ENCODE data around the gene HDDC3. TPM values are rescaled to one million over a fixed set of nuclear protein-coding genes. Genes with fewer than 3 reads are reported as not detected.

HDDC3 gene
- total and polyA plus RNA-seq, 9 of the 15 experiments (the other 6 are each of a cell fraction or from before 2014, with no cell fraction given): 14.9 to 55.8 (median 36.9) TPM

GRCh38 chr15:90902840-90903732 lies 29.3 kb downstream of the HDDC3 start, which contains the start of gene MAN2A2 (continued):
- TF ChIP-seq ATF4 (CRISPR knock-in tag; IDR thresholded peaks at IDR 0.05) (no peak), ILK (tag; IDR thresholded peaks at IDR 0.05; ENCODE audit: borderline replicate concordance, low read depth) (no peak), ZBTB49 (CRISPR knock-in tag; IDR thresholded peaks at IDR 0.05; ENCODE audit: borderline replicate concordance) (no peak), CLOCK (CRISPR knock-in tag; IDR thresholded peaks at IDR 0.05; ENCODE audit: borderline replicate concordance) (no peak), RHOXF2B (CRISPR knock-in tag; conservative IDR thresholded peaks at IDR 0.05) (no peak), KLF16 (IDR thresholded peaks at IDR 0.05) (no peak), RREB1 (CRISPR knock-in tag; IDR thresholded peaks at IDR 0.05) (0 out of 2 replicates have a peak, but pooled peaks have one; percentile 11), COPS2 (conservative IDR thresholded peaks at IDR 0.05) (no peak), PRDM10 (IDR thresholded peaks at IDR 0.05; ENCODE audit: partially characterized antibody) (no peak)
